IMR-90 (cell line): ENCODE data around the gene DLGAP3. TPM values are rescaled to one million over a fixed set of nuclear protein-coding genes. Genes with fewer than 3 reads are reported as not detected.

Experiments
- ATAC-seq: fragments of 200-7000 bp; cut with Tn5 transposase; 2 replicates; pipeline ENCODE4 v1.9.1; 2020; ENCODE audit warnings: low read depth, mild to moderate bottlenecking, moderate library complexity
- BruUV-seq: library from RNA; stranded (reverse); fragments of 400-500 nt; replicated peaks from 2 replicates; lab custom pipeline; 2021; lab: Mats Ljungman, UMichigan
- CTCF ChIA-PET: fragments of 300-600 bp; formaldehyde crosslinking; extraction: SDS; loops from one replicate; lab custom pipeline; 2021; ENCODE audit warnings: antibody characterized with exemption; lab: Yijun Ruan, JAX
- POLR2A ChIA-PET: fragments of 300-600 bp; sonication (Branson Sonifier 250); formaldehyde crosslinking; loops from one replicate; lab custom pipeline; 2022; ENCODE audit warnings: antibody characterized with exemption; ENCODE audit not compliant: unreplicated experiment; lab: Charles Lee
- DNase-seq: peaks from one replicate; pipeline ENCODE4 v3.0.0; 2013
- H2AFZ ChIP-seq: replicated peaks from 2 replicates; pipeline ENCODE3; 2013; ENCODE audit warnings: low read length, mild to moderate bottlenecking; ENCODE audit not compliant: poor library complexity
- H2AK5ac ChIP-seq: 2 replicates; pipeline ENCODE4 v1.6.1; 2013; ENCODE audit warnings: low read depth, low read length, inconsistent platforms
- H2AK9ac ChIP-seq: replicated peaks from 2 replicates; pipeline ENCODE3; 2013; ENCODE audit warnings: mild to moderate bottlenecking, low read depth, low read length, moderate library complexity; ENCODE audit not compliant: poor library complexity
- H2BK120ac ChIP-seq: 2 replicates; pipeline ENCODE4 v1.6.1; 2013; ENCODE audit warnings: low read depth, low read length, inconsistent platforms
- H2BK15ac ChIP-seq: 3 replicates; pipeline ENCODE4 v1.6.1; 2013; ENCODE audit warnings: low read depth, low read length, inconsistent platforms
- H2BK20ac ChIP-seq: 2 replicates; pipeline ENCODE4 v1.6.1; 2013; ENCODE audit warnings: low read depth, mild to moderate bottlenecking, inconsistent platforms, low read length, moderate library complexity
- H2BK5ac ChIP-seq: 2 replicates; pipeline ENCODE4 v1.6.1; 2013; ENCODE audit warnings: mild to moderate bottlenecking, low read depth, low read length, inconsistent platforms; ENCODE audit not compliant: poor library complexity, severe bottlenecking
- H3K14ac ChIP-seq: replicated peaks from 2 replicates; pipeline ENCODE4 v1.6.1; 2013; ENCODE audit warnings: low read depth, low read length, inconsistent platforms
- H3K18ac ChIP-seq: 2 replicates; pipeline ENCODE4 v1.6.1; 2013; ENCODE audit warnings: low read depth, low read length, control low read depth
- H3K23ac ChIP-seq: 2 replicates; pipeline ENCODE4 v1.6.1; 2013; ENCODE audit warnings: low read depth, low read length, inconsistent platforms
- H3K27ac ChIP-seq: 2 replicates; pipeline ENCODE4 v1.5.1; 2013; ENCODE audit warnings: mild to moderate bottlenecking, control low read depth, low read length; ENCODE audit not compliant: insufficient read depth
- H3K27me3 ChIP-seq: 2 replicates; pipeline ENCODE4 v1.6.1; 2013; ENCODE audit warnings: low read length; ENCODE audit not compliant: control insufficient read depth, insufficient read depth
- H3K36me3 ChIP-seq: 2 replicates; pipeline ENCODE4 v1.6.1; 2013; ENCODE audit warnings: low read length, mixed read lengths; ENCODE audit not compliant: control insufficient read depth, insufficient read depth
- H3K4ac ChIP-seq: 2 replicates; pipeline ENCODE4 v1.6.1; 2013; ENCODE audit warnings: low read depth, low read length, inconsistent platforms
- H3K4me1 ChIP-seq: 2 replicates; pipeline ENCODE4 v1.6.1; 2013; ENCODE audit warnings: low read length, mixed read lengths; ENCODE audit not compliant: control insufficient read depth, insufficient read depth
- H3K4me2 ChIP-seq: 2 replicates; pipeline ENCODE4 v1.6.1; 2013; ENCODE audit warnings: low read depth, mild to moderate bottlenecking, control low read depth, low read length, moderate library complexity
- H3K4me3 ChIP-seq: 2 replicates; pipeline ENCODE4 v1.5.1; 2013; ENCODE audit warnings: low read depth, mild to moderate bottlenecking, control low read depth, low read length, moderate library complexity; ENCODE audit not compliant: insufficient read depth
- H3K56ac ChIP-seq: 2 replicates; pipeline ENCODE4 v1.6.1; 2013; ENCODE audit warnings: low read length, inconsistent platforms; ENCODE audit not compliant: insufficient read depth; ENCODE audit errors: extremely low read depth
- H3K79me1 ChIP-seq, 2 experiments: 2 replicates each; pipeline ENCODE4 v1.6.1; 2013; ENCODE audit warnings: low read length in 2 of 2, inconsistent platforms in 1 of 2, low read depth in 1 of 2
- H3K9ac ChIP-seq: 2 replicates; pipeline ENCODE4 v1.6.1; 2013; ENCODE audit warnings: low read depth, low read length, control low read depth
- H3K9me1 ChIP-seq: 2 replicates; pipeline ENCODE4 v1.6.1; 2013; ENCODE audit warnings: low read length, inconsistent platforms; ENCODE audit not compliant: insufficient read depth
- H3K9me3 ChIP-seq: 2 replicates; pipeline ENCODE4 v1.6.1; 2013; ENCODE audit warnings: low read length; ENCODE audit not compliant: control insufficient read depth, insufficient read depth
- H4K20me1 ChIP-seq: 2 replicates; pipeline ENCODE4 v1.6.1; 2013; ENCODE audit warnings: low read length, inconsistent platforms; ENCODE audit not compliant: insufficient read depth
- H4K5ac ChIP-seq: 2 replicates; pipeline ENCODE4 v1.6.1; 2013; ENCODE audit warnings: mild to moderate bottlenecking, low read depth, low read length, control low read depth
- H4K8ac ChIP-seq, 2 experiments: 2 replicates each; pipeline ENCODE4 v1.6.1; 2013; ENCODE audit warnings: low read depth in 2 of 2, low read length in 2 of 2, control low read depth in 1 of 2, inconsistent platforms in 1 of 2
- H4K91ac ChIP-seq: 2 replicates; pipeline ENCODE4 v1.6.1; 2013; ENCODE audit warnings: low read depth, low read length, inconsistent platforms; ENCODE audit not compliant: insufficient read depth
- BHLHE40 ChIP-seq: fragments of 150-350 bp; IDR thresholded peaks from 2 replicates; pipeline ENCODE4 v1.6.1; 2016; ENCODE audit warnings: mild to moderate bottlenecking, low read depth, low read length
- CEBPB ChIP-seq: IDR thresholded peaks from 2 replicates; pipeline ENCODE4 v1.6.1; 2012; ENCODE audit warnings: low read depth, low read length, improper control_type of control experiment
- CHD1 ChIP-seq: IDR thresholded peaks from 2 replicates; pipeline ENCODE4 v1.6.1; 2012; ENCODE audit warnings: low read depth, low read length, improper control_type of control experiment
- CTCF ChIP-seq: conservative IDR thresholded peaks from 2 replicates; pipeline ENCODE4 v1.5.1; 2012; ENCODE audit warnings: mild to moderate bottlenecking, low read depth, low read length, improper control_type of control experiment
- ELK1 ChIP-seq: fragments of 150-350 bp; IDR thresholded peaks from 2 replicates; pipeline ENCODE4 v1.6.1; 2016; ENCODE audit warnings: low read depth, mild to moderate bottlenecking, low read length, moderate library complexity, borderline replicate concordance
- FOS ChIP-seq: fragments of 150-350 bp; IDR thresholded peaks from 2 replicates; pipeline ENCODE4 v1.6.1; 2016; ENCODE audit warnings: low read depth, low read length
- MAFK ChIP-seq: IDR thresholded peaks from 2 replicates; pipeline ENCODE4 v1.6.1; 2012; ENCODE audit warnings: low read depth, low read length, improper control_type of control experiment
- MAZ ChIP-seq: IDR thresholded peaks from 2 replicates; pipeline ENCODE4 v1.6.1; 2012; ENCODE audit warnings: low read depth, mild to moderate bottlenecking, low read length, improper control_type of control experiment, moderate library complexity, borderline replicate concordance
- MXI1 ChIP-seq: IDR thresholded peaks from 2 replicates; pipeline ENCODE4 v1.6.1; 2012; ENCODE audit warnings: low read depth, mild to moderate bottlenecking, low read length, moderate library complexity, borderline replicate concordance
- NFE2L2 ChIP-seq: fragments of 150-350 bp; IDR thresholded peaks from 2 replicates; pipeline ENCODE4 v1.6.1; 2016; ENCODE audit warnings: low read depth, mild to moderate bottlenecking, low read length
- RAD21 ChIP-seq: IDR thresholded peaks from 2 replicates; pipeline ENCODE4 v1.6.1; 2012; ENCODE audit warnings: low read length, improper control_type of control experiment
- RCOR1 ChIP-seq: IDR thresholded peaks from 2 replicates; pipeline ENCODE4 v1.6.1; 2012; ENCODE audit warnings: mild to moderate bottlenecking, low read length, improper control_type of control experiment; ENCODE audit not compliant: insufficient replicate concordance
- RFX5 ChIP-seq: IDR thresholded peaks from 2 replicates; pipeline ENCODE4 v1.8.0; 2012; ENCODE audit warnings: low read depth, mild to moderate bottlenecking, low read length, moderate library complexity
- SMC3 ChIP-seq: fragments of 150-350 bp; IDR thresholded peaks from 2 replicates; pipeline ENCODE4 v1.6.1; 2016; ENCODE audit warnings: low read depth, mild to moderate bottlenecking, antibody characterized with exemption, low read length, moderate library complexity
- WGBS, 2 experiments: methylation state at CpG; one replicate each; pipeline versions ENCODE4 v1.1.5 to v1.1.7; 2013; ENCODE audit warnings: missing lambda C conversion rate in 2 of 2; ENCODE audit not compliant: insufficient read length in 1 of 2; ENCODE audit errors: extremely low coverage in 2 of 2; 5-methylcytosine and 5-hydroxymethylcytosine counted together
- dilution Hi-C: fragments of 300-500 bp; cut with HindIII; formaldehyde crosslinking; loops from one replicate; pipeline ENCODE4 v1.14.3; 2018; ENCODE audit warnings: low sequenced_read_pairs; ENCODE audit not compliant: unreplicated experiment
- in situ Hi-C: fragments of 300-500 bp; cut with MboI; formaldehyde crosslinking; loops from 3 replicates; pipeline ENCODE4 v1.14.3; 2019; ENCODE audit warnings: low sequenced_read_pairs, inconsistent platforms, mixed read lengths
- intact Hi-C: fragments of 100-400 bp; cut with micrococcal nuclease; formaldehyde crosslinking; loops from 2 replicates; pipeline ENCODE4 v1.10.0; 2022
- polyA plus RNA-seq, 3 experiments: library from polyadenylated mRNA; depleted of rRNA; stranded (reverse); fragments of >200 nt; gene quantifications; 2 replicates each; pipeline ENCODE4 v1.2.3, GENCODE V29; 2012; ENCODE audit warnings: low replicate concordance in 1 of 3
- total RNA-seq: library from RNA; depleted of rRNA; stranded (reverse); fragments of >200 nt; gene quantifications from 2 replicates; pipeline ENCODE4 v1.2.3, GENCODE V29; 2012

The DLGAP3 gene
- total and polyA plus RNA-seq, 2 of the 4 experiments (the other 2 are of a cell fraction), result 0.02 TPM; not detected in 1

GRCh38 chr1:34822202-34822601, 107.2 kb downstream of the DLGAP3 start:
- Histone ChIP-seq H3K36me3 (no peaks in the 10 kb centered on the region), H3K27ac (no peak overlapping the region), H2AFZ (no peak overlapping the region), H3K27me3 (no peaks in the 10 kb centered on the region), H2AK9ac (no peak overlapping the region), H2BK20ac (no peak overlapping the region), H3K14ac (no peak overlapping the region), H4K91ac (no peak overlapping the region), H4K20me1 (no peaks in the 10 kb centered on the region), H3K4ac (no peak overlapping the region), H3K23ac (no peak overlapping the region), H3K18ac (no peak overlapping the region), H2BK5ac (no peak overlapping the region), H2AK5ac (no peak overlapping the region), H3K4me3 (no peak overlapping the region), H3K56ac (no peak overlapping the region), H2BK120ac (no peak overlapping the region), H3K9me1 (no peaks in the 10 kb centered on the region), H2BK15ac (no peak overlapping the region), H4K5ac (no peak overlapping the region), H4K8ac (no peak overlapping the region), H3K9ac (no peak overlapping the region), H3K9me3 (no peaks in the 10 kb centered on the region), H3K79me1 (no peaks in the 10 kb centered on the region), H3K4me1 (no peaks in the 10 kb centered on the region), H3K4me2 (no peak overlapping the region)
- CTCF ChIA-PET, result no interaction called here
- ATAC-seq, result no peak
- no peak for DNase-seq
- intact Hi-C loops (no loop called here), dilution Hi-C loops (no loop called here), in situ Hi-C loops (no loop called here)
- POLR2A ChIA-PET, result no interaction called here
- no TSS peak for BruUV-seq
- no peak for TF ChIP-seq BHLHE40
- TF ChIP-seq MAFK, result no peak
- no peak for TF ChIP-seq MXI1
- no peak for TF ChIP-seq CTCF
- TF ChIP-seq SMC3, result no peak
- TF ChIP-seq NFE2L2, result no peak
- TF ChIP-seq RCOR1, result no peak
- no peak for TF ChIP-seq CHD1
- no peak for TF ChIP-seq ELK1
- TF ChIP-seq RFX5, result no peak
- TF ChIP-seq MAZ, result no peak
- no peak for TF ChIP-seq CEBPB
- TF ChIP-seq RAD21, result no peak
- TF ChIP-seq FOS, result no peak
- WGBS, 2 experiments, result no CpG with 5 or more reads among the region's 3 CpGs
